Measurements from ENCODE around the gene RAB40B.
"Not testable (repeated sequence)": the region's sequence is repeated elsewhere in the genome, so short reads cannot be mapped to it uniquely, and the experiment has no call there.

The RAB40B gene

GRCh38 chr17:82657926-82658325, 40.6 kb downstream of the RAB40B start:
- H3K27me3 ChIP-seq (ENCODE audit: control insufficient read depth, insufficient read depth, low read length): no peaks in the 10 kb centered on the region
- WGBS (ENCODE audit: insufficient coverage, insufficient read length): no CpG with 5 or more reads among the region's 19 CpGs
- DNase-seq (ENCODE audit: low read depth, low spot score): no peak
- H3K9me3 ChIP-seq (ENCODE audit: control insufficient read depth, insufficient read depth, low read length): no peaks in the 10 kb centered on the region
- H3K4me1 ChIP-seq (ENCODE audit: control insufficient read depth, insufficient read depth, low read length): no peaks in the 10 kb centered on the region; the same call in 1 of the 2 replicates
- H3K27ac ChIP-seq (ENCODE audit: low read length): no peak overlapping the region
- H3K4me3 ChIP-seq (ENCODE audit: low read length): no peak overlapping the region
- no peaks in the 10 kb centered on the region; the same call in 1 of the 2 replicates for H3K36me3 ChIP-seq (ENCODE audit: control insufficient read depth, insufficient read depth, low read length)

- no CpG with 5 or more reads among the region's 16 CpGs for WGBS (ENCODE audit: insufficient coverage, insufficient read length)
- Histone ChIP-seq H3K36me3 (ENCODE audit: control insufficient read depth, insufficient read depth, low read length) (no peaks in the 10 kb centered on the region; the same call in 1 of the 2 replicates), H3K4me1 (ENCODE audit: control insufficient read depth, insufficient read depth, low read length) (no peaks in the 10 kb centered on the region; the same call in 1 of the 2 replicates), H3K27ac (ENCODE audit: low read length) (no peak overlapping the region), H3K27me3 (ENCODE audit: control insufficient read depth, insufficient read depth, low read length) (no peaks in the 10 kb centered on the region), H3K4me3 (ENCODE audit: low read length) (no peak overlapping the region), H3K9me3 (ENCODE audit: control insufficient read depth, insufficient read depth, low read length) (no peaks in the 10 kb centered on the region)
- DNase-seq (ENCODE audit: low read depth, low spot score): no peak
Measured at GRCh38 chr17:82656266-82656665, 42.2 kb downstream of the RAB40B start.

GRCh38 chr17:82655523-82655922, 43.0 kb downstream of the RAB40B start:
- no peaks in the 10 kb centered on the region for H3K27me3 ChIP-seq (ENCODE audit: control insufficient read depth, insufficient read depth, low read length)

GRCh38 chr17:82655038-82655479, 43.4 kb downstream of the RAB40B start:
- Histone ChIP-seq H3K4me1 (ENCODE audit: control insufficient read depth, insufficient read depth, low read length) (no peaks in the 10 kb centered on the region), H3K27ac (ENCODE audit: low read length) (no peak overlapping the region), H3K27me3 (ENCODE audit: control insufficient read depth, insufficient read depth, low read length) (no peaks in the 10 kb centered on the region), H3K9me3 (ENCODE audit: control insufficient read depth, insufficient read depth, low read length) (no peaks in the 10 kb centered on the region), H3K4me3 (ENCODE audit: low read length) (no peak overlapping the region), H3K36me3 (ENCODE audit: control insufficient read depth, insufficient read depth, low read length) (no peaks in the 10 kb centered on the region; the same call in 1 of the 2 replicates)
- WGBS (ENCODE audit: insufficient coverage, insufficient read length): no CpG with 5 or more reads among the region's 15 CpGs
- DNase-seq (ENCODE audit: low read depth, low spot score): no peak

More at GRCh38 chr17:82655523-82655922, 43.0 kb downstream of the RAB40B start:
- no peaks in the 10 kb centered on the region; the same call in 1 of the 2 replicates for H3K4me1 ChIP-seq (ENCODE audit: control insufficient read depth, insufficient read depth, low read length)
- H3K4me3 ChIP-seq (ENCODE audit: low read length): no peak overlapping the region
- H3K27ac ChIP-seq (ENCODE audit: low read length): no peak overlapping the region
- no CpG with 5 or more reads among the region's 13 CpGs for WGBS (ENCODE audit: insufficient coverage, insufficient read length)
- DNase-seq (ENCODE audit: low read depth, low spot score): no peak
- no peaks in the 10 kb centered on the region; the same call in 1 of the 2 replicates for H3K36me3 ChIP-seq (ENCODE audit: control insufficient read depth, insufficient read depth, low read length)
- H3K9me3 ChIP-seq (ENCODE audit: control insufficient read depth, insufficient read depth, low read length): no peaks in the 10 kb centered on the region

- H3K36me3 ChIP-seq (ENCODE audit: control insufficient read depth, insufficient read depth, low read length); DNase-seq (ENCODE audit: low read depth, low spot score); H3K4me1 ChIP-seq (ENCODE audit: control insufficient read depth, insufficient read depth, low read length); H3K27me3 ChIP-seq (ENCODE audit: control insufficient read depth, insufficient read depth, low read length); H3K27ac ChIP-seq (ENCODE audit: low read length); H3K4me3 ChIP-seq (ENCODE audit: low read length); H3K9me3 ChIP-seq (ENCODE audit: control insufficient read depth, insufficient read depth, low read length): not testable (repeated sequence)
- no CpG with 5 or more reads among the region's 6 CpGs for whole genome bisulfite sequencing (ENCODE audit: insufficient coverage, insufficient read length)
Measured at GRCh38 chr17:82654611-82655010, 43.9 kb downstream of the RAB40B start.

GRCh38 chr17:82653651-82654528, 44.6 kb downstream of the RAB40B start:
- H3K27me3 ChIP-seq (ENCODE audit: control insufficient read depth, insufficient read depth, low read length): no peaks in the 10 kb centered on the region
- H3K4me1 ChIP-seq (ENCODE audit: control insufficient read depth, insufficient read depth, low read length): no peaks in the 10 kb centered on the region
- no CpG with 5 or more reads among the region's 30 CpGs for WGBS (ENCODE audit: insufficient coverage, insufficient read length)
- no peaks in the 10 kb centered on the region for H3K36me3 ChIP-seq (ENCODE audit: control insufficient read depth, insufficient read depth, low read length)
- no peak overlapping the region for H3K4me3 ChIP-seq (ENCODE audit: low read length)
- no peaks in the 10 kb centered on the region for H3K9me3 ChIP-seq (ENCODE audit: control insufficient read depth, insufficient read depth, low read length)
- DNase-seq (ENCODE audit: low read depth, low spot score): no peak
- no peak overlapping the region for H3K27ac ChIP-seq (ENCODE audit: low read length)

- Histone ChIP-seq H3K4me1 (ENCODE audit: control insufficient read depth, insufficient read depth, low read length) (no peaks in the 10 kb centered on the region), H3K27ac (ENCODE audit: low read length) (no peak overlapping the region), H3K4me3 (ENCODE audit: low read length) (no peak overlapping the region), H3K27me3 (ENCODE audit: control insufficient read depth, insufficient read depth, low read length) (no peaks in the 10 kb centered on the region), H3K36me3 (ENCODE audit: control insufficient read depth, insufficient read depth, low read length) (no peaks in the 10 kb centered on the region), H3K9me3 (ENCODE audit: control insufficient read depth, insufficient read depth, low read length) (no peaks in the 10 kb centered on the region)
- DNase-seq (ENCODE audit: low read depth, low spot score): no peak
- WGBS (ENCODE audit: insufficient coverage, insufficient read length): no CpG with 5 or more reads among the region's 10 CpGs
Measured at GRCh38 chr17:82650723-82651122, 47.8 kb downstream of the RAB40B start.

GRCh38 chr17:82649501-82650261, 48.8 kb downstream of the RAB40B start:
- no peaks in the 10 kb centered on the region for H3K27me3 ChIP-seq (ENCODE audit: control insufficient read depth, insufficient read depth, low read length)
- no peak for DNase-seq (ENCODE audit: low read depth, low spot score)
- no CpG with 5 or more reads among the region's 22 CpGs for WGBS (ENCODE audit: insufficient coverage, insufficient read length)
- H3K4me1 ChIP-seq (ENCODE audit: control insufficient read depth, insufficient read depth, low read length): no peaks in the 10 kb centered on the region
- no peaks in the 10 kb centered on the region for H3K9me3 ChIP-seq (ENCODE audit: control insufficient read depth, insufficient read depth, low read length)
- H3K27ac ChIP-seq (ENCODE audit: low read length): no peak overlapping the region
- H3K36me3 ChIP-seq (ENCODE audit: control insufficient read depth, insufficient read depth, low read length): no peaks in the 10 kb centered on the region
- H3K4me3 ChIP-seq (ENCODE audit: low read length): no peak overlapping the region

- DNase-seq (ENCODE audit: low read depth, low spot score): no peak
- H3K27ac ChIP-seq (ENCODE audit: low read length): no peak overlapping the region
- no peaks in the 10 kb centered on the region for H3K4me1 ChIP-seq (ENCODE audit: control insufficient read depth, insufficient read depth, low read length)
- H3K9me3 ChIP-seq (ENCODE audit: control insufficient read depth, insufficient read depth, low read length): no peaks in the 10 kb centered on the region
- H3K27me3 ChIP-seq (ENCODE audit: control insufficient read depth, insufficient read depth, low read length): no peaks in the 10 kb centered on the region
- H3K4me3 ChIP-seq (ENCODE audit: low read length): peak overlapping the region; percentile 41; the same call in 1 of the 2 replicates
- WGBS (ENCODE audit: insufficient coverage, insufficient read length): no CpG with 5 or more reads among the region's 37 CpGs
- H3K36me3 ChIP-seq (ENCODE audit: control insufficient read depth, insufficient read depth, low read length): peaks cover 5% of the 10 kb centered on the region; the same call in 1 of the 2 replicates
Measured at GRCh38 chr17:82648742-82649331, 49.7 kb downstream of the RAB40B start.

GRCh38 chr17:82648165-82648668, 50.3 kb downstream of the RAB40B start, which contains the start of gene WDR45B:
Gene WDR45B, minus strand, starts transcription at chr17:82648444. Its CDS starts 104 bp downstream, at chr17:82648340.
- Histone ChIP-seq H3K27ac (ENCODE audit: low read length) (no peak within 1 kb of the TSS), H3K4me1 (ENCODE audit: control insufficient read depth, insufficient read depth, low read length) (no peaks in the 10 kb centered on the region), H3K9me3 (ENCODE audit: control insufficient read depth, insufficient read depth, low read length) (no peaks in the 10 kb centered on the region), H3K4me3 (ENCODE audit: low read length) (peak within 1 kb of the TSS; percentile 96), H3K27me3 (ENCODE audit: control insufficient read depth, insufficient read depth, low read length) (no peaks in the 10 kb centered on the region), H3K36me3 (ENCODE audit: control insufficient read depth, insufficient read depth, low read length) (peaks cover 8% of the 10 kb centered on the region; the same call in 1 of the 2 replicates)
- no CpG with 5 or more reads among the region's 67 CpGs for WGBS (ENCODE audit: insufficient coverage, insufficient read length)
- DNase-seq (ENCODE audit: low read depth, low spot score): peak; percentile 77

Measured in iPS DF 6.9 (cell line).